MCF 10A (cell line): ENCODE measurements around the gene RASL11B. TPM values are rescaled to one million over a fixed set of nuclear protein-coding genes. Genes with fewer than 3 reads are reported as not detected.
A peak's percentile ranks its signal among the peaks of the same experiment; 100 is the strongest.

Source experiments
- BruUV-seq: library from RNA; stranded (reverse); fragments of 400-500 nt; replicated peaks from 2 replicates; lab custom pipeline; 2021; lab: Mats Ljungman, UMichigan
- CTCF ChIA-PET: fragments of 300-600 bp; sonication (Branson Sonifier 250); formaldehyde crosslinking; extraction: SDS; loops from one replicate; lab custom pipeline; 2021; ENCODE audit warnings: antibody characterized with exemption, inconsistent platforms; lab: Yijun Ruan, JAX
- POLR2A ChIA-PET: fragments of 300-600, 350-650 bp; sonication (Branson Sonifier 250); formaldehyde crosslinking; extraction: SDS; loops from one replicate; lab custom pipeline; 2020; ENCODE audit warnings: antibody characterized with exemption, inconsistent platforms; lab: Yijun Ruan, JAX
- DNase-seq: peaks from one replicate; pipeline ENCODE4 v3.0.0-alpha.2; 2018; ENCODE audit not compliant: unreplicated experiment
- H3K27ac Mint-ChIP-seq: one replicate; pipeline ENCODE4 v1.8.0; 2022; ENCODE audit warnings: mild to moderate bottlenecking, low read depth, mixed read lengths; ENCODE audit not compliant: unreplicated experiment
- H3K27me3 Mint-ChIP-seq: one replicate; pipeline ENCODE4 v1.8.0; 2022; ENCODE audit warnings: mixed read lengths; ENCODE audit not compliant: insufficient read depth, unreplicated experiment
- H3K36me3 Mint-ChIP-seq: one replicate; pipeline ENCODE4 v1.8.0; 2022; ENCODE audit warnings: mild to moderate bottlenecking, moderate library complexity, mixed read lengths; ENCODE audit not compliant: insufficient read depth, unreplicated experiment
- H3K4me1 Mint-ChIP-seq: one replicate; pipeline ENCODE4 v1.8.0; 2022; ENCODE audit warnings: mixed read lengths; ENCODE audit not compliant: insufficient read depth, unreplicated experiment
- H3K4me3 Mint-ChIP-seq: one replicate; pipeline ENCODE4 v1.8.0; 2022; ENCODE audit warnings: mild to moderate bottlenecking, moderate library complexity, mixed read lengths; ENCODE audit not compliant: unreplicated experiment
- H3K9me3 Mint-ChIP-seq: one replicate; pipeline ENCODE4 v1.8.0; 2022; ENCODE audit warnings: mixed read lengths; ENCODE audit not compliant: unreplicated experiment
- CTCF ChIP-seq: fragments of 200-600 bp; IDR thresholded peaks from one replicate; pipeline ENCODE4 v1.8.0; 2022; ENCODE audit warnings: antibody characterized with exemption, mild to moderate bottlenecking; ENCODE audit not compliant: unreplicated experiment
- intact Hi-C: fragments of 100-400 bp; cut with micrococcal nuclease; formaldehyde crosslinking; loops from 2 replicates; pipeline ENCODE4 v1.14.1; 2022
- total RNA-seq: library from RNA; stranded (reverse); gene quantifications from 2 replicates; pipeline ENCODE4 v1.2.3, GENCODE V29; 2022

Gene RASL11B
- total RNA-seq, 1 experiment from 2014 or later = 2.6 TPM

- Mint-ChIP-seq H3K36me3 (peaks cover 19% of the 10 kb centered on the region), H3K4me3 (no peak overlapping the region), H3K27ac (peak overlapping the region; percentile 5), H3K27me3 (no peaks in the 10 kb centered on the region), H3K9me3 (no peaks in the 10 kb centered on the region), H3K4me1 (no peaks in the 10 kb centered on the region)
- POLR2A ChIA-PET = interaction anchor here (0.7 kb wide), 1 partner anchor 83 kb away, joined by 3 read pairs; no protein-coding TSS in a partner anchor
- DNase-seq = no peak
- intact Hi-C loops = no loop called here
- BruUV-seq = no TSS peak
- CTCF ChIA-PET = interaction anchor here (0.6 kb wide), 2 partner anchors 122 to 289 kb away, joined by 3 read pairs; no protein-coding TSS in a partner anchor
- no peak for TF ChIP-seq CTCF
These were observed 15.6 kb downstream of the RASL11B start for GRCh38 chr4:52877694-52878093.

GRCh38 chr4:52879471-52879870 lies 17.4 kb downstream of the RASL11B start:
- ChIA-PET POLR2A (no interaction called here), CTCF (no interaction called here)
- no peaks in the 10 kb centered on the region for H3K27me3 Mint-ChIP-seq
- DNase-seq = no peak
- intact Hi-C loops = no loop called here
- H3K4me3 Mint-ChIP-seq = no peak overlapping the region
- TF ChIP-seq CTCF = no peak
- peaks cover 7% of the 10 kb centered on the region for H3K4me1 Mint-ChIP-seq
- no peaks in the 10 kb centered on the region for H3K9me3 Mint-ChIP-seq
- BruUV-seq = no TSS peak
- H3K27ac Mint-ChIP-seq = no peak overlapping the region
- H3K36me3 Mint-ChIP-seq = peaks cover 13% of the 10 kb centered on the region

GRCh38 chr4:52880994-52881393 lies 18.9 kb downstream of the RASL11B start:
- Mint-ChIP-seq H3K4me3 (no peak overlapping the region), H3K9me3 (no peaks in the 10 kb centered on the region), H3K36me3 (peaks cover 13% of the 10 kb centered on the region), H3K4me1 (peaks cover 10% of the 10 kb centered on the region), H3K27ac (no peak overlapping the region), H3K27me3 (no peaks in the 10 kb centered on the region)
- BruUV-seq = no TSS peak
- no peak for DNase-seq
- CTCF ChIA-PET = interaction anchor here (1.1 to 1.4 kb wide), 2 partner anchors 31 to 335 kb away, joined by 3 to 5 read pairs; no protein-coding TSS in a partner anchor
- POLR2A ChIA-PET = no interaction called here
- intact Hi-C loops = no loop called here
- TF ChIP-seq CTCF = no peak

GRCh38 chr4:52883183-52883621 lies 21.1 kb downstream of the RASL11B start:
- DNase-seq = no peak
- H3K4me1 Mint-ChIP-seq = peaks cover 10% of the 10 kb centered on the region
- intact Hi-C loops = no loop called here

More at GRCh38 chr4:52883183-52883621, 21.1 kb downstream of the RASL11B start:
- Mint-ChIP-seq H3K27ac (no peak overlapping the region), H3K27me3 (no peaks in the 10 kb centered on the region), H3K9me3 (no peaks in the 10 kb centered on the region), H3K4me3 (no peak overlapping the region), H3K36me3 (peaks cover 13% of the 10 kb centered on the region)
- TF ChIP-seq CTCF = no peak
- BruUV-seq = no TSS peak
- POLR2A ChIA-PET = interaction anchor here (1.2 kb wide), 1 partner anchor 48 kb away, joined by 3 read pairs; no protein-coding TSS in a partner anchor
- CTCF ChIA-PET = interaction anchor here (0.6 to 1.9 kb wide), 5 partner anchors 28 to 648 kb away, joined by 3 to 8 read pairs (median 3); no protein-coding TSS in a partner anchor
